GM06990 (cell line): ENCODE measurements around the gene TNFSF4.

Experiments used
- DNase-seq: peaks from one replicate; pipeline ENCODE4 v3.0.0-alpha.2; 2011; ENCODE audit not compliant: insufficient read length; ENCODE audit errors: extremely low read depth
- H3K27me3 ChIP-seq: replicated peaks from 2 replicates; pipeline ENCODE4 v1.6.0; 2011; ENCODE audit warnings: low read length; ENCODE audit not compliant: control insufficient read depth, insufficient read depth
- H3K36me3 ChIP-seq: 2 replicates; pipeline ENCODE4 v1.5.1; 2011; ENCODE audit warnings: low read length; ENCODE audit not compliant: control insufficient read depth, insufficient read depth
- H3K4me3 ChIP-seq: replicated peaks from 2 replicates; pipeline ENCODE4 v1.5.1; 2011; ENCODE audit warnings: low read depth, mild to moderate bottlenecking, control low read depth, low read length
- TF ChIP-seq, protein P1 (sequence below): IDR thresholded peaks from 2 replicates; pipeline ENCODE4 v1.5.1; 2011; ENCODE audit warnings: low read length, control low read depth, mild to moderate bottlenecking, inconsistent platforms; ENCODE audit not compliant: insufficient read depth, poor library complexity, severe bottlenecking

The TNFSF4 gene

DNA sequence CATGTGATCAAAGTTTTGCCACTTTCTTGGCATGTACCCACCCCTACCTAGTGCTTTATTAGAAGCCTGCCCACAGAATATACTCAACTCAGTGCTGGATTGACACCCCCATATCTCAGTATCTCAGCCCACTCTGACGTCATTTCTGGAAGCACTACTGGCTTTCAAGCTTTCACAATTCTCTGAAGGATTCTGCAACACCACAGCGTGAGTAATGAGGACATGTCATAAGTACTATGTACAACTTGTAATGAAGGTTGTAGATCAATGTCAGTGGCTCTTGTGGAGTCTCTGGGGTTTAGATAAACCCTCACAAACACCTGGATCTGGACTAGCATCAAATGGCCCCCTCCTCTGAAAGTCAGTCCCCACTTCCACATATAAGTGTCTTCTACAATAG lies 57.2 kb downstream of the TNFSF4 start:
- DNase-seq, result no peak
- H3K27me3 ChIP-seq, result no peaks in the 10 kb centered on the region
- TF ChIP-seq, protein P1, sequence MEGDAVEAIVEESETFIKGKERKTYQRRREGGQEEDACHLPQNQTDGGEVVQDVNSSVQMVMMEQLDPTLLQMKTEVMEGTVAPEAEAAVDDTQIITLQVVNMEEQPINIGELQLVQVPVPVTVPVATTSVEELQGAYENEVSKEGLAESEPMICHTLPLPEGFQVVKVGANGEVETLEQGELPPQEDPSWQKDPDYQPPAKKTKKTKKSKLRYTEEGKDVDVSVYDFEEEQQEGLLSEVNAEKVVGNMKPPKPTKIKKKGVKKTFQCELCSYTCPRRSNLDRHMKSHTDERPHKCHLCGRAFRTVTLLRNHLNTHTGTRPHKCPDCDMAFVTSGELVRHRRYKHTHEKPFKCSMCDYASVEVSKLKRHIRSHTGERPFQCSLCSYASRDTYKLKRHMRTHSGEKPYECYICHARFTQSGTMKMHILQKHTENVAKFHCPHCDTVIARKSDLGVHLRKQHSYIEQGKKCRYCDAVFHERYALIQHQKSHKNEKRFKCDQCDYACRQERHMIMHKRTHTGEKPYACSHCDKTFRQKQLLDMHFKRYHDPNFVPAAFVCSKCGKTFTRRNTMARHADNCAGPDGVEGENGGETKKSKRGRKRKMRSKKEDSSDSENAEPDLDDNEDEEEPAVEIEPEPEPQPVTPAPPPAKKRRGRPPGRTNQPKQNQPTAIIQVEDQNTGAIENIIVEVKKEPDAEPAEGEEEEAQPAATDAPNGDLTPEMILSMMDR, result no peak
- H3K36me3 ChIP-seq, result no peaks in the 10 kb centered on the region
- H3K4me3 ChIP-seq, result no peak overlapping the region

DNA sequence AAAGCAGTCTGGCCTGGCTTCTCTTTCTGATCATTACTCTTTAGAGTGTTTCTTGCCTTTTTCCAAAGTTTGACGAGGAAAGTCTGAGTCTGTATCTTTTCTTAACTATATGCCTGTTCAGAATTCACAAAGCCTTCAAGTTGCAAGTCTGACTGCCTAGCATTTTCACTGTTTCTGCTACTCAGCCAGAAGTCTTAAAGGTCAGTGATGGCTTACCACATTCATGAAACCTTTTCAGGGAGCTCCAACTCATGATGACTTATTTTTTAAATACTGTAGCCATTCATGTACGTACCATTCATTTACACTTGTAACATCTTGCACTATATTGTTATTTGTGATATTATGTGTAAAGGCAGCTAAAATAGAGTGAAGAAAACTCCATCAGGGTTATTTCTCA lies 58.2 kb downstream of the TNFSF4 start:
- Histone ChIP-seq H3K36me3 (no peaks in the 10 kb centered on the region), H3K4me3 (no peak overlapping the region), H3K27me3 (no peaks in the 10 kb centered on the region)
- TF ChIP-seq, protein P1, result no peak
- no peak for DNase-seq

DNA sequence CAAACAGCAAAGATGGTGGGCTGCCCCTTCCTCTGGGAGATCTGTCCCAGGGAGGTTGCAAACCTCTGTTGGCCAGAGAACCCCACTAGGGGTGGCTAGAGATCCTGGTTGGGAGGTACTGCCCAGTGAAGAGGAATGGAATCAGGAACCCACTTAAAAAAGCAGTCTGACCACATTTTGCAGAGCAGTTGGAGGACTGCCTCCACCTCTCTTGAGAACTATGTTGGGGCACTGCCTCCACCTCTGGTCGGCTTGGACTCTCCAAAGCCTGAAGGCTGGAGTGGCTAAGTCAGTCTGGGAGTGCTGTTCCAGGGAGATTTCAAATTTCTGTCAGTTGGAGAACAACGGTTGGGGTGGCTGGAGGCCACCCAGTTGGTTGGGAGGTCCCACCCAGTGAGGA lies 58.6 kb downstream of the TNFSF4 start:
- TF ChIP-seq, protein P1, result no peak
- Histone ChIP-seq H3K36me3 (no peaks in the 10 kb centered on the region), H3K27me3 (no peaks in the 10 kb centered on the region), H3K4me3 (no peak overlapping the region)
- DNase-seq, result no peak

DNA sequence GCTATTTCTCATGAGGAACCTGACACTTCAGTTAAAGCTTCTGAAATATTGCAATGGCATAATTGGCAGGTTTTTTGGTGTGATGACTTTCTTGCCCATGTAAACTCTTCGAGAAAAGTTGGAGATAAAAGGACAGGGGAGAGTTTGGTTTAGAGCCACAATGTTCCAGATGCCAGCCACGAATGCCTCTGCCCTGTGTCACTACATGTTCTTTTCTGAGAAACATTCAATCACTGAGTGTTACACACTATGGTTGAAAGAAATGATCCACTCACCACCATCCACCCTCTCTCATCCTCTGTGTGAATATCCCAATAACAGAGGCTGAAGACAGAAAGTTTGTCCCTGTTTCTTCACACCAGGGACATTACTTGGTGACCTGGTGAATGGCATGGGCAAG lies 66.4 kb downstream of the TNFSF4 start:
- TF ChIP-seq, protein P1, result no peak
- Histone ChIP-seq H3K27me3 (no peaks in the 10 kb centered on the region; the same call in 1 of the 2 replicates), H3K36me3 (no peaks in the 10 kb centered on the region), H3K4me3 (no peak overlapping the region)
- DNase-seq, result no peak

DNA sequence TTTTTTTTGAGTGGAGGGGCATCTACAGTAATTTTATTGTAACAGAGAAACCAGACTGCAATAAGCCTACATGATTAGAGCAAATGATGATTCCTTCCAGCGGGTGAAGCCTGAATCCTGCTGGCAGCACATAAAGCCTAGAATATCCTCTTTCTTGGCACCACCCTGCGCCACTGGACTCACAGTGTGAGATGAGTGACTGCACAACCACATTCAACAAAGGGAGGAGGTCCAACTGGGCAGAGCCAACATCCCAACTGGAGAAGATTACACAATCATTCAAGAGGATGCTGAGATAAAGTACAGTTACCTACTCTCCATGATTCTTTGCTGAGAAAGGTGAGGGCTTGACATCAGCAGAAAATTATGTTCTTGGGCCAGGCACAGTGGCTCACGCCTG lies 67.4 kb downstream of the TNFSF4 start:
- H3K4me3 ChIP-seq, result no peak overlapping the region
- peaks cover 3% of the 10 kb centered on the region for H3K27me3 ChIP-seq
- TF ChIP-seq, protein P1, result no peak
- H3K36me3 ChIP-seq, result no peaks in the 10 kb centered on the region
- no peak for DNase-seq

DNA sequence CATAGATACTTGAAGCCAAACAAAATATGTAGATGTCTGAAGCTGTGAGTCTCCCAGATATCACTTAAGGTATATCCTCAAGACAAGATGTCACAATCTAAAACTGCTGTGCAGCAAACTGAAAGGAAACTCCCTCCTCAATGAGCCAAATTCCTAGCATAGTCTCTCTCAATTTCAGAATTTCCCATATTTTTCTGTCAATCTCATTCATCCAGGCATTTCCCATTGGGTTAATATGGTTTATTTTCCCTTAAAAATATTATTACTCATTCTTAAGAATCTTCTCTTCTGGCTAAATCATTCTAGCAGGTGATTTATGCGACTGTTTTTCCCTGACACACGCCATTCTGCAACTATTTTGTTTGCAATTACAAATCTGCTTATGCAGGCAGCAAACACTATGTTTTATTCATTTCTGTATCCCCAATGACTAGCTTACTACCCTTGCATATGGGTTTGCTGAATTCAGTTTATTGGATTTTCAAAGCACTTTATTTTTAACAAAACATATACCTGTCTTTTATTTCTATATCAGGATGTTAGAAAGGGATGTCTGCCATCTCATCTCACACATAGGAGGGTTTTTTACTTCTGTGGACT lies 69.9 kb downstream of the TNFSF4 start:
- TF ChIP-seq, protein P1, result no peak
- no peak for DNase-seq
- no peaks in the 10 kb centered on the region for H3K36me3 ChIP-seq
- no peak overlapping the region for H3K4me3 ChIP-seq
- peaks cover 3% of the 10 kb centered on the region for H3K27me3 ChIP-seq
